ENCODE results near the gene ATP8B2.

DNA sequence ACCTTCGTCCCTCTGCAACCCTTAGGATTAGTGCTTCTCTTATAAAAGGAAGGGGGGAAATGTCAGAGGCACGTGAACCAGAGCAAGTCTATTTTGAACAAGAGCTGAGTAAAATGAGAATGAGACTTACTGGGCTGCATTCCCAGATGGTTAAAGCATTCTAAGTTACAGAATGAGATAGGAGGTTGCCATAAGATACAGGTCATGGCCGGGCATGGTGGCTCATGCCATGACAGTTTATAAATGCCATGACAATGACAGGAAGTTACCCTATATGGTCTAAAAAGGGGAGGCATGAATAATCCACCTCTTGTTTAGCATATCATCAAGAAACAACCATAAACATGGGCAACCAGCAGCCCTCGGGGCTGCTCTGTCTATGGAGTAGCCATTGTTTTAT lies 6.9 kb upstream of the ATP8B2 start:
- TF ChIP-seq CTCF (IDR thresholded peaks at IDR 0.05) (no peak), POLR2A (IDR thresholded peaks at IDR 0.05) (no peak), POLR2AphosphoS5 (IDR thresholded peaks at IDR 0.05) (no peak)

All from suprapubic skin (tissue), 4 donors.